ENCODE data around the gene FURIN.
A peak's percentile ranks its signal among the peaks of the same experiment; 100 is the strongest.

FURIN gene

DNA sequence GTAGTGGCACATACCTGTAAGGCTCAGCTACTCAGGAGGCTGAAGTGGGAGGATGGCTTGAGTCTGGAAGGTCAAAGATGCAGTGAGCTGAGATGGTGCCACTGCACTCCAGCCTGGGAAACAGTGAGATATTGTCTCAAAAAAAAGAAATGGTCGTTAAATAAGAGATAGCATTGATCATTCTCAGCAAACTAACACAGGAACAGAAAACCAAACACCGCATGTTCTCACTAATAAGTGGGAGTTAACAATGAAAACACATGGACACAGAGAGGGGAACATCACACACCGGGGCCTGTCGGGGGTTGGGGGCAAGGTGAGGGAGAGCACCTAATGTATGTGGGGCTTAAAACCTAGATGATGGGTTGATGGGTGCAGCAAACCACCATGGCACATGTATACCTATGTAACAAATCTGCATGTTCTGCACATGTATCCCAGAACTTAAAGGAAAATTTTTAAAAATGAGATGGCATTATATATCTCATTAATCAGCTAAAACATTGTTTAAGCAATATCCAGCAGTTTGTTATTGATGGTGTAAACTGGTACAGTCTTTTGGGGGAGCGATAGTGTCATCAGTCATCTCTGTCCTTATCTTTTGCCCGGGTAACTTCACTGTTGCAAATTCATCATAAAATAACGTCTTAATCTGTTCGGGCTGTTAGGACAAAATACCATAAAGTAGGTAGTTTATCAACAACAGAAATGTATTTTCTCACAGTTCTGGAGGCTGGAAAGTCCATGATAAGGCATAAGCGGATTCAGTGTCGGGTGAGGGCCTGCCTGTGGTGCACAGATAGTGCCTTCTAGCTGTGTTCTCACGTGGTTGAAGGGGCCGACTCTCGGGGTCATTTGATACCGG lies 33.0 kb downstream of the FURIN start:
- DNase-seq = no peak

DNA sequence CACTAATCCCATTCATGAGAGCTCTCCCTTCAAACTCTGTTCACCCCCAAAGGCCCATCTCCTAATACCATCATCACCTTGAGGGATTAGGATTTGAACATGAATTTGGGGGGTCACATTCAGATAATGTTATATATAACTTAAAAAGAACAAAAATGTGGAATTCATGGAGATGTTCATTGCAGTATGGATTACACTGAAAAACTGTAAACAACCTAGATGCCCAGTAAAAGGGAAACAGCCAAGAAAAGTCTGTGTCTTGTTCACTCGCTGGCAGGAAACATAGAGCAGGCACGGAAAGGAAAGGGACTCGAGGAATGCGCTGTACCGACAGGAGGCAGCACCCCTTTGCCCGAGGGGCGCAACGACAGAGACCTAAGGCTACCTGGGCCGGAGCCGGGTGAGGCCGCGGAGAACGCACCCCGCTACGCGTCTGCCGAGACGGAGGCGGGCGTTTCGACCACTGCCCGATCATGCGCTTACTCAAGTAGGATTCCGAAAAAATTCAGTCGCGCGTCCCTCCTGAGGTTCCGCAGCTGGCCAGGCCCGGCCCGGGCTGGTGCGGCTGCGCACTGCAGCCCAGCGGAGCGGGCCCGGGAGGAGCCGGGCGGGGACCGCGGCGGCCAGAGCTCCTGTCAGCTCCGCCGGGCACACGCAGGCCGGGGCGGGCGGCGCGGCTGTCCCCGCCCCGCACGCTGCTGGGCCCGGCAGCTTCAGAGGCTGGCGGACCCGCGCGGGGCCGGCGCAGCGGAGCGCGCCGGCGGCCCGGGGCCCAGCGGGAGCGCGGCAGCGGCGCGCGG lies 33.9 kb downstream of the FURIN start:
- H3K9me3 ChIP-seq = no peaks in the 10 kb centered on the region
- H3K27me3 ChIP-seq = no peaks in the 10 kb centered on the region
- H3K4me3 ChIP-seq (ENCODE audit: low read depth, low read length) = peak overlapping the region; percentile 83
- DNase-seq = peak; percentile 80
- H3K4me1 ChIP-seq = no peaks in the 10 kb centered on the region
- peaks cover 16% of the 10 kb centered on the region for H3K36me3 ChIP-seq
- TF ChIP-seq, protein P1, sequence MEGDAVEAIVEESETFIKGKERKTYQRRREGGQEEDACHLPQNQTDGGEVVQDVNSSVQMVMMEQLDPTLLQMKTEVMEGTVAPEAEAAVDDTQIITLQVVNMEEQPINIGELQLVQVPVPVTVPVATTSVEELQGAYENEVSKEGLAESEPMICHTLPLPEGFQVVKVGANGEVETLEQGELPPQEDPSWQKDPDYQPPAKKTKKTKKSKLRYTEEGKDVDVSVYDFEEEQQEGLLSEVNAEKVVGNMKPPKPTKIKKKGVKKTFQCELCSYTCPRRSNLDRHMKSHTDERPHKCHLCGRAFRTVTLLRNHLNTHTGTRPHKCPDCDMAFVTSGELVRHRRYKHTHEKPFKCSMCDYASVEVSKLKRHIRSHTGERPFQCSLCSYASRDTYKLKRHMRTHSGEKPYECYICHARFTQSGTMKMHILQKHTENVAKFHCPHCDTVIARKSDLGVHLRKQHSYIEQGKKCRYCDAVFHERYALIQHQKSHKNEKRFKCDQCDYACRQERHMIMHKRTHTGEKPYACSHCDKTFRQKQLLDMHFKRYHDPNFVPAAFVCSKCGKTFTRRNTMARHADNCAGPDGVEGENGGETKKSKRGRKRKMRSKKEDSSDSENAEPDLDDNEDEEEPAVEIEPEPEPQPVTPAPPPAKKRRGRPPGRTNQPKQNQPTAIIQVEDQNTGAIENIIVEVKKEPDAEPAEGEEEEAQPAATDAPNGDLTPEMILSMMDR (IDR thresholded peaks at IDR 0.05; ENCODE audit: low read depth, low read length) = peak; percentile 81

More for the DNA sequence above, 33.0 kb downstream of the FURIN start:
- no peaks in the 10 kb centered on the region for H3K4me1 ChIP-seq
- H3K9me3 ChIP-seq = no peaks in the 10 kb centered on the region
- H3K36me3 ChIP-seq = peaks cover 12% of the 10 kb centered on the region
- H3K4me3 ChIP-seq (ENCODE audit: low read depth, low read length) = peak overlapping the region; percentile 83
- no peaks in the 10 kb centered on the region for H3K27me3 ChIP-seq
- TF ChIP-seq, protein P1 (IDR thresholded peaks at IDR 0.05; ENCODE audit: low read depth, low read length) = no peak

DNA sequence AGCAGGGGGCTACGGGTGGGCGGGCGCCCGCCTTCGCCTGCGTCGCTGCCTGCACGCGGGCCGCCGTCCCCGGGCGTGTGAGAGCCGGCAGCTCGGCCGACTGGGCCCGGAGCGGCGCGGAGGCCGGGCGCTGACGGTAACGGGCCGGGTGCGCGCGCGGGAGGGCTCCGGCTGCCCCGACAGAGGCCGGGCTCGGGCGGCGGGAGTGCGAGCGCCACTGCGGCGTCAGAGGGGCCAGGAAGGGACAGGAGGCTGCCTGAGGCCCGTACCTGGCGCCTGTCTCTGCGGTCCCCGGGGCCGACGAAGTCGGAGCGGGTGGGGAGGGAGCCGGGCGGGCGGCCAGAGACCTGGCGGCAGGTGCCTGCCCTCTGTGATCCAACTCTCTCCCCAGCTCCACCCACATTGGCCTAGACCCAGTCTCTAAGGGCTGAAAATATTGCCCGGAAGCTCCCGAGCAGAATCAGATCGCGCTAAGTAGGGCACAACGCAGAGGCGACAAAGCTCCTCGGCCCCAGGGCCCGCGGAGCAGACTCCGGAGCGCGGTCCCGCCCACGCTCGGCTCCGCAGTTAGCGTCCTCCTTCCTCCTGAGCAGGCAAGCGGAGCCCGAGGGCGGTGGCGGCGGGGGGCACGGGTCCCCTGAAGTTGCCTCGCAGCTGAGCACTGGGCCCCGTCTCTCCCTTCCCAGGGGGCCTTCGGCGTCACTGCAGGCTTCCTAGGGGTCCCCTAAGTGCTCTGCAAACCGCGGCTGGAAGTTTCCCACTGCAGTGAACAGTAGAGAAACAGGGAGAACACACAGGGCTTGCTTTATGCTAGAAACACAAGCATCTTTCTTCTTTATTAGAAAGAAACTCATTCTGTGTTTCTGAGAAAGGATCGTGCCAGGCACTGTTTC lies 34.7 kb downstream of the FURIN start, which contains the start of gene MAN2A2:
TSS of gene MAN2A2 (plus strand) at position 463 of the 893 bp plus-strand sequence. CDS start 906 bp downstream, outside the sequence.
- H3K4me1 ChIP-seq = no peaks in the 10 kb centered on the region
- peak; percentile 60 for DNase-seq

DNA sequence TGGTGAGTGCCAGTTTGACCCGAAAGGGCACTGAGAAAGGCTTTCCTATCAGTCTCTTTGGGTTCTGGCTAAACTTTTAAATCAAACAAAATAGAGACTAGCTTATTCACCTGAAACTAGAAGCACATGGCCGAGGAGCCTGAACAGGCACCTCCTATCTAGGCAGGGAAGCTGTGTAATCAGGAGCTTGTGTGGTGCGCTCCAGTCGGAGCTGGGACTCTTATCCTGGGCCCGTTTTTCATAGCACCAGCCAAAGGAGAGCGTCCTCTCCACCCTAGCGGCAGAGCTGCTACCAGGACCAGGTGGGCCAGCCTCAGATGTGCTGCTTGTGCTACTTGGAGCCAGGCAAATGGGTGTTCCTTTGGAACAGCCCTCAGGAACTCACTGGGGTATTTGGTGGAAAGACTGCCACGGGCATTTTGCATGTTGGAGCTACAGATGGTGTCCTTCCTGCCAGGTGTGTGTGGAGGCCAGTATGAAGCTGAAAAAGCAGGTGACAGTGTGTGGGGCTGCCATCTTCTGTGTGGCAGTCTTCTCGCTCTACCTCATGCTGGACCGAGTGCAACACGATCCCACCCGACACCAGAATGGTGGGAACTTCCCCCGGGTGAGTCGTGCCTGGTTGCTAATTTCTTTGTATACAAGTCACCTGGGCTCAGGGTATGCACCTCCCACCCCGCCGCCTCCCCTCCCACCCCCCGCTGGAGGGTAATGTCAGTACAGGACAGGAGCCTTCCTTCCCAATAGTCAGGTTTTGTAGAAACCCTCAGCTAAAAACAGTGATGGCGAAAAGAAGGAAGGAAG lies 35.5 kb downstream of the FURIN start:
- Histone ChIP-seq H3K9me3 (no peaks in the 10 kb centered on the region), H3K27me3 (no peaks in the 10 kb centered on the region), H3K4me1 (no peaks in the 10 kb centered on the region), H3K4me3 (ENCODE audit: low read depth, low read length) (peak overlapping the region; percentile 83), H3K36me3 (peaks cover 21% of the 10 kb centered on the region)
- TF ChIP-seq, protein P1 (IDR thresholded peaks at IDR 0.05; ENCODE audit: low read depth, low read length) = 0 out of 2 replicates have a peak, but pooled peaks have one; percentile 9
- DNase-seq = no peak

More for the DNA sequence above, 34.7 kb downstream of the FURIN start, which contains the start of gene MAN2A2:
- Histone ChIP-seq H3K9me3 (no peaks in the 10 kb centered on the region), H3K4me3 (ENCODE audit: low read depth, low read length) (peak within 1 kb of the TSS; percentile 83), H3K27me3 (no peaks in the 10 kb centered on the region), H3K36me3 (peaks cover 21% of the 10 kb centered on the region)
- TF ChIP-seq, protein P1 (IDR thresholded peaks at IDR 0.05; ENCODE audit: low read depth, low read length) = no peak

DNA sequence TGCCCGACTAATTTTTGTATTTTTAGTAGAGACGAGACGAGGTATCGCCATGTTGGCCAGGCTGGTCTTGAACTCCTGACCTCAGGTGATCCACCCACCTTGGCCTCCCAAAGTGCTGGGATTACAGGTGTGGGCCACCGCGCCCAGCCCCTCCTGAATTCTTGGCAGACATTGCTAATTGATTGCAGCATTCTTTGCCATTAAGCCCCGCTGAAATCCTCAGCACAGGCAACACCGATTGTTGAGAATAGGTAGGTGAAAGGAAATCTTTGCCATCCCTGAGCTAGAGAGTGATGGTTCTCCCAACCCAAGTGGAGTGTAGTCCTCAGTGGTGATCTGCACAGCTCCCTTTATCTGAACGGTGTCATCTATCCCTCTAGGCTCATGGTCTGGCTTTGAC lies 36.4 kb downstream of the FURIN start:
- no peaks in the 10 kb centered on the region for H3K9me3 ChIP-seq
- no peak for DNase-seq
- H3K27me3 ChIP-seq = no peaks in the 10 kb centered on the region
- TF ChIP-seq, protein P1 (IDR thresholded peaks at IDR 0.05; ENCODE audit: low read depth, low read length) = no peak
- H3K4me1 ChIP-seq = no peaks in the 10 kb centered on the region
- H3K36me3 ChIP-seq = peaks cover 25% of the 10 kb centered on the region
- no peak overlapping the region for H3K4me3 ChIP-seq (ENCODE audit: low read depth, low read length)

Measured in BE2C (cell line).